ENCODE results near the gene SDHC. TPM values are rescaled to one million over a fixed set of nuclear protein-coding genes. Genes with fewer than 3 reads are reported as not detected.
A peak's percentile ranks its signal among the peaks of the same experiment; 100 is the strongest.

SDHC gene
- total RNA-seq (131 and 169 TPM in 2 replicates), polyA plus RNA-seq (291 and 358 TPM in 2 replicates)

DNA sequence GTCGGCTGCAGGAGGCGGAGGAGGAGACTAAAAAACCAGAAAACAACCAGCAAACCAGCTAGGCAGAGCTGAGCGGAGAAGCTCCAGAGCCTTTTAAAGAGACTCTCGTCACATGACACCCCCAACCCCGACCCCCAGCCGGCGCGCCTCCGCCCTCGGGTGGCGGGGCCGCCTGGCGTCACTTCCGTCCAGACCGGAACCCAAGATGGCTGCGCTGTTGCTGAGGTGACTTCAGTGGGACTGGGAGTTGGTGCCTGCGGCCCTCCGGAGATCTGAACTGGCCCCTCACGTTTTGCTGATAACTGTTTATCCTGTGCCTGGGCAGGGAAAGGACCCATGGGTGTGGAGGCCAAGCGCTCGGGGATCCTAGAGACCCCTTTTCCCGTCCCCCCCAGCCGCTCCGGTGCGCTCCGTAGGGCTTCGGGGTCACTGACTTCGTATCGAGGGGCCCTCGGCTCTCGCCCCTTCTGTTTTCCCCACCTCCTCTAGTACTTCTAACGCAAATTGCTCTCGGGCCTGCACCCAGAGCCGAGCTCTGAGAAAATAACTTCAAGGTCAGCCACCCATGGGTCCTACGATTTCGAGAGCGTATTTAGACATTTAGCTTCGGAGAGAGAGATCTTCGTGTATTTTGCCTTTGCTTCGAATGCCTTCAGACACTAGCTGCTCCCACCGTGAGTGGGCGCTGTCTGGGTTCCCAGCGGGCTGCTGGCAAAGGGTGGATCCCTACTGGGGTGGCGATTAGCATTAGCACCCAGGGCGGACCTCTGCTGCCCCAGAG is at the start of gene SDHC:
TSS of gene SDHC (plus strand) at position 181 of the 781 bp plus-strand sequence. CDS start at position 206, 25 bp downstream.
- Histone ChIP-seq H4K20me1 (ENCODE audit: insufficient read depth, poor library complexity, severe bottlenecking) (no peaks in the 10 kb centered on the region), H3K4me1 (ENCODE audit: insufficient read depth) (peaks cover 10% of the 10 kb centered on the region), H3K27me3 (no peaks in the 10 kb centered on the region), H2AFZ (peak within 1 kb of the TSS; percentile 89), H3K4me3 (peak within 1 kb of the TSS; percentile 76), H3K79me2 (peaks cover 36% of the 10 kb centered on the region), H3K36me3 (replicated peaks; ENCODE audit: insufficient read depth, low read depth) (no peaks in the 10 kb centered on the region), H3K4me2 (peak within 1 kb of the TSS; percentile 88), H3K9me3 (ENCODE audit: low read depth) (no peaks in the 10 kb centered on the region), H3K27ac (peak within 1 kb of the TSS; percentile 95), H3K9me2 (replicated peaks; ENCODE audit: insufficient read depth) (no peaks in the 10 kb centered on the region)
- peak; percentile 95 for DNase-seq (ENCODE audit: low spot score)
- 2% methylated on average over 43 of the region's 45 CpGs for WGBS (ENCODE audit: low lambda C conversion rate, missing lambda C conversion rate)
- TF ChIP-seq, protein P1, sequence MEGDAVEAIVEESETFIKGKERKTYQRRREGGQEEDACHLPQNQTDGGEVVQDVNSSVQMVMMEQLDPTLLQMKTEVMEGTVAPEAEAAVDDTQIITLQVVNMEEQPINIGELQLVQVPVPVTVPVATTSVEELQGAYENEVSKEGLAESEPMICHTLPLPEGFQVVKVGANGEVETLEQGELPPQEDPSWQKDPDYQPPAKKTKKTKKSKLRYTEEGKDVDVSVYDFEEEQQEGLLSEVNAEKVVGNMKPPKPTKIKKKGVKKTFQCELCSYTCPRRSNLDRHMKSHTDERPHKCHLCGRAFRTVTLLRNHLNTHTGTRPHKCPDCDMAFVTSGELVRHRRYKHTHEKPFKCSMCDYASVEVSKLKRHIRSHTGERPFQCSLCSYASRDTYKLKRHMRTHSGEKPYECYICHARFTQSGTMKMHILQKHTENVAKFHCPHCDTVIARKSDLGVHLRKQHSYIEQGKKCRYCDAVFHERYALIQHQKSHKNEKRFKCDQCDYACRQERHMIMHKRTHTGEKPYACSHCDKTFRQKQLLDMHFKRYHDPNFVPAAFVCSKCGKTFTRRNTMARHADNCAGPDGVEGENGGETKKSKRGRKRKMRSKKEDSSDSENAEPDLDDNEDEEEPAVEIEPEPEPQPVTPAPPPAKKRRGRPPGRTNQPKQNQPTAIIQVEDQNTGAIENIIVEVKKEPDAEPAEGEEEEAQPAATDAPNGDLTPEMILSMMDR (IDR thresholded peaks at IDR 0.05; ENCODE audit: poor library complexity): peak; percentile 47
- TF ChIP-seq EZH2 (IDR thresholded peaks at IDR 0.05; ENCODE audit: borderline replicate concordance): no peak

- no peak for DNase-seq (ENCODE audit: low spot score)
- Histone ChIP-seq H3K27ac (no peak overlapping the region), H3K27me3 (peaks cover 4% of the 10 kb centered on the region), H3K9me3 (ENCODE audit: low read depth) (no peaks in the 10 kb centered on the region), H3K79me2 (no peaks in the 10 kb centered on the region), H4K20me1 (ENCODE audit: insufficient read depth, poor library complexity, severe bottlenecking) (no peaks in the 10 kb centered on the region), H2AFZ (no peak overlapping the region), H3K4me3 (no peak overlapping the region), H3K4me2 (no peak overlapping the region), H3K36me3 (replicated peaks; ENCODE audit: insufficient read depth, low read depth) (no peaks in the 10 kb centered on the region), H3K4me1 (ENCODE audit: insufficient read depth) (peaks cover 6% of the 10 kb centered on the region), H3K9me2 (replicated peaks; ENCODE audit: insufficient read depth) (no peaks in the 10 kb centered on the region)
- no peak for TF ChIP-seq EZH2 (IDR thresholded peaks at IDR 0.05; ENCODE audit: borderline replicate concordance)
- no peak for TF ChIP-seq EZH2phosphoT487 (IDR thresholded peaks at IDR 0.05; ENCODE audit: low read depth, severe bottlenecking, unreplicated experiment)
- TF ChIP-seq, protein P1 (IDR thresholded peaks at IDR 0.05; ENCODE audit: poor library complexity): no peak
- 70% methylated on average over 5 of the region's 5 CpGs for WGBS (ENCODE audit: low lambda C conversion rate, missing lambda C conversion rate)
Measured at GRCh38 chr1:161265305-161265704, 48.9 kb upstream of the SDHC start.

- no peak overlapping the region for H3K4me2 ChIP-seq
- no peak overlapping the region for H2AFZ ChIP-seq
- no peaks in the 10 kb centered on the region for H3K27me3 ChIP-seq
- no peaks in the 10 kb centered on the region for H3K36me3 ChIP-seq (replicated peaks; ENCODE audit: insufficient read depth, low read depth)
- no peaks in the 10 kb centered on the region for H3K79me2 ChIP-seq
- H4K20me1 ChIP-seq (ENCODE audit: insufficient read depth, poor library complexity, severe bottlenecking): no peaks in the 10 kb centered on the region
- no peak overlapping the region for H3K4me3 ChIP-seq
- no peaks in the 10 kb centered on the region for H3K9me2 ChIP-seq (replicated peaks; ENCODE audit: insufficient read depth)
- H3K27ac ChIP-seq: no peak overlapping the region
- H3K4me1 ChIP-seq (ENCODE audit: insufficient read depth): peaks cover under 1% of the 10 kb centered on the region
- H3K9me3 ChIP-seq (ENCODE audit: low read depth): no peaks in the 10 kb centered on the region
- DNase-seq (ENCODE audit: low spot score): no peak
- TF ChIP-seq EZH2phosphoT487 (IDR thresholded peaks at IDR 0.05; ENCODE audit: low read depth, severe bottlenecking, unreplicated experiment) (no peak), EZH2 (IDR thresholded peaks at IDR 0.05; ENCODE audit: borderline replicate concordance) (no peak)
- TF ChIP-seq, protein P1 (IDR thresholded peaks at IDR 0.05; ENCODE audit: poor library complexity): no peak
- WGBS (ENCODE audit: low lambda C conversion rate, missing lambda C conversion rate): 50% methylated on average over 3 of the region's 3 CpGs
Measured at GRCh38 chr1:161266202-161266601, 48.0 kb upstream of the SDHC start.
